ENCODE results near the gene SCN2A.

The SCN2A gene

GRCh38 chr2:165237056-165237455 is 2.2 kb upstream of the SCN2A start:
- no peaks in the 10 kb centered on the region for H3K9me2 ChIP-seq (replicated peaks; ENCODE audit: insufficient read depth, low read length)
- no peak overlapping the region for H3K4me2 ChIP-seq (ENCODE audit: low read depth, low read length, poor library complexity, severe bottlenecking)
- H3K4me3 ChIP-seq (ENCODE audit: insufficient read depth, low read length, poor library complexity, severe bottlenecking), result no peak overlapping the region
- H3K27me3 ChIP-seq (ENCODE audit: low read length), result no peaks in the 10 kb centered on the region
- H4K20me1 ChIP-seq (ENCODE audit: low read depth, low read length), result 0 out of 2 replicates have a peak, but pooled peaks cover 5% of the 10 kb centered on the region
- H3K36me3 ChIP-seq (ENCODE audit: low read length), result no peaks in the 10 kb centered on the region
- no peaks in the 10 kb centered on the region for H3K9me3 ChIP-seq (ENCODE audit: insufficient read depth, low read length)
- H2AFZ ChIP-seq (ENCODE audit: low read depth, low read length, severe bottlenecking), result no peak overlapping the region
- H3K9ac ChIP-seq (ENCODE audit: low read length), result no peak overlapping the region
- no peak overlapping the region for H3K27ac ChIP-seq (ENCODE audit: low read depth, low read length)
- TF ChIP-seq CTCF (IDR thresholded peaks at IDR 0.05; ENCODE audit: insufficient read depth, low read length, poor library complexity, severe bottlenecking), result no peak
- no peak for TF ChIP-seq EZH2phosphoT487 (conservative IDR thresholded peaks at IDR 0.05; ENCODE audit: low read length)
- no peaks in the 10 kb centered on the region for H3F3A ChIP-seq (ENCODE audit: insufficient read depth)
- no peaks in the 10 kb centered on the region for H3K79me2 ChIP-seq (ENCODE audit: insufficient read depth, low read length)

GRCh38 chr2:165238295-165238694 is 919 bp upstream of the SCN2A start:
- Histone ChIP-seq H3K4me3 (ENCODE audit: insufficient read depth, low read length, poor library complexity, severe bottlenecking) (no peak overlapping the region), H3K27me3 (ENCODE audit: low read length) (no peaks in the 10 kb centered on the region), H3K79me2 (ENCODE audit: insufficient read depth, low read length) (no peaks in the 10 kb centered on the region), H3K9me2 (replicated peaks; ENCODE audit: insufficient read depth, low read length) (no peaks in the 10 kb centered on the region), H3K9me3 (ENCODE audit: insufficient read depth, low read length) (no peaks in the 10 kb centered on the region), H3K9ac (ENCODE audit: low read length) (no peak overlapping the region), H4K20me1 (ENCODE audit: low read depth, low read length) (0 out of 2 replicates have a peak, but pooled peaks cover 5% of the 10 kb centered on the region), H3K27ac (ENCODE audit: low read depth, low read length) (no peak overlapping the region), H3F3A (ENCODE audit: insufficient read depth) (no peaks in the 10 kb centered on the region), H3K4me2 (ENCODE audit: low read depth, low read length, poor library complexity, severe bottlenecking) (no peak overlapping the region), H3K36me3 (ENCODE audit: low read length) (no peaks in the 10 kb centered on the region), H2AFZ (ENCODE audit: low read depth, low read length, severe bottlenecking) (no peak overlapping the region)
- no peak for TF ChIP-seq CTCF (IDR thresholded peaks at IDR 0.05; ENCODE audit: insufficient read depth, low read length, poor library complexity, severe bottlenecking)
- TF ChIP-seq EZH2phosphoT487 (conservative IDR thresholded peaks at IDR 0.05; ENCODE audit: low read length), result no peak

GRCh38 chr2:165239856-165240515 is 772 bp downstream of the SCN2A start:
- H4K20me1 ChIP-seq (ENCODE audit: low read depth, low read length), result 0 out of 2 replicates have a peak, but pooled peaks cover 5% of the 10 kb centered on the region
- H2AFZ ChIP-seq (ENCODE audit: low read depth, low read length, severe bottlenecking), result no peak overlapping the region
- no peak overlapping the region for H3K4me2 ChIP-seq (ENCODE audit: low read depth, low read length, poor library complexity, severe bottlenecking)
- H3K9ac ChIP-seq (ENCODE audit: low read length), result no peak overlapping the region
- no peak for TF ChIP-seq CTCF (IDR thresholded peaks at IDR 0.05; ENCODE audit: insufficient read depth, low read length, poor library complexity, severe bottlenecking)
- no peak for TF ChIP-seq EZH2phosphoT487 (conservative IDR thresholded peaks at IDR 0.05; ENCODE audit: low read length)
- no peaks in the 10 kb centered on the region for H3K27me3 ChIP-seq (ENCODE audit: low read length)
- no peaks in the 10 kb centered on the region for H3K36me3 ChIP-seq (ENCODE audit: low read length)
- H3F3A ChIP-seq (ENCODE audit: insufficient read depth), result no peaks in the 10 kb centered on the region
- no peak overlapping the region for H3K4me3 ChIP-seq (ENCODE audit: insufficient read depth, low read length, poor library complexity, severe bottlenecking)
- H3K9me2 ChIP-seq (replicated peaks; ENCODE audit: insufficient read depth, low read length), result no peaks in the 10 kb centered on the region
- H3K9me3 ChIP-seq (ENCODE audit: insufficient read depth, low read length), result no peaks in the 10 kb centered on the region
- no peak overlapping the region for H3K27ac ChIP-seq (ENCODE audit: low read depth, low read length)
- H3K79me2 ChIP-seq (ENCODE audit: insufficient read depth, low read length), result no peaks in the 10 kb centered on the region

Data from SU-DHL-6 (cell line).